OCI-LY7 (cell line): ENCODE measurements around the gene SNAI3. TPM values are rescaled to one million over a fixed set of nuclear protein-coding genes. Genes with fewer than 3 reads are reported as not detected.

Source experiments
- BruUV-seq: library from RNA; stranded (reverse); fragments of 400-500 nt; replicated peaks from 2 replicates; lab custom pipeline; 2021; lab: Mats Ljungman, UMichigan
- CTCF ChIA-PET: fragments of 300-600 bp; sonication (Branson Sonifier 250); formaldehyde crosslinking; loops from one replicate; lab custom pipeline; 2022; ENCODE audit warnings: antibody characterized with exemption; ENCODE audit not compliant: unreplicated experiment; lab: Charles Lee
- POLR2A ChIA-PET: fragments of 300-600 bp; sonication (Branson Sonifier 250); formaldehyde crosslinking; loops from one replicate; lab custom pipeline; 2022; ENCODE audit warnings: antibody characterized with exemption; lab: Charles Lee
- DNase-seq: peaks from one replicate; pipeline ENCODE4 v3.0.0-alpha.2; 2015; ENCODE audit warnings: low spot score
- H2AFZ ChIP-seq: fragments of 200-600 bp; sonication (generic), shearing (Covaris generic); 2 replicates; pipeline ENCODE4 v1.6.1; 2014; ENCODE audit warnings: mild to moderate bottlenecking, antibody characterized with exemption, low read length, moderate library complexity
- H3K27ac ChIP-seq: fragments of 200-600 bp; sonication (generic); 2 replicates; pipeline ENCODE4 v1.5.1; 2014; ENCODE audit warnings: mixed run types, low read depth, mild to moderate bottlenecking, moderate library complexity, low read length, inconsistent platforms; ENCODE audit not compliant: poor library complexity, severe bottlenecking
- H3K36me3 ChIP-seq: fragments of 200-600 bp; sonication (generic); 2 replicates; pipeline ENCODE4 v1.6.1; 2014; ENCODE audit warnings: mild to moderate bottlenecking, antibody characterized with exemption, low read length, moderate library complexity, mixed read lengths; ENCODE audit not compliant: insufficient read depth
- H3K4me1 ChIP-seq: fragments of 200-600 bp; sonication (generic); 2 replicates; pipeline ENCODE4 v1.5.1; 2014; ENCODE audit warnings: mild to moderate bottlenecking, low read length; ENCODE audit not compliant: insufficient read depth, poor library complexity, severe bottlenecking
- H3K4me2 ChIP-seq: fragments of 200-600 bp; sonication (generic); 2 replicates; pipeline ENCODE4 v1.6.1; 2014; ENCODE audit warnings: mild to moderate bottlenecking, low read length
- H3K4me3 ChIP-seq: fragments of 200-600 bp; sonication (generic); 2 replicates; pipeline ENCODE4 v1.5.1; 2014; ENCODE audit warnings: mild to moderate bottlenecking, low read depth, low read length; ENCODE audit not compliant: poor library complexity, severe bottlenecking
- H3K79me2 ChIP-seq: fragments of 200-600 bp; sonication (generic); 2 replicates; pipeline ENCODE4 v1.6.1; 2016; ENCODE audit warnings: low read depth, mild to moderate bottlenecking, low read length, moderate library complexity, mixed read lengths; ENCODE audit not compliant: insufficient read depth
- H3K9me2 ChIP-seq: fragments of 200-600 bp; sonication (generic); 2 replicates; pipeline ENCODE4 v1.6.1; 2016; ENCODE audit warnings: mild to moderate bottlenecking, low read length, mixed read lengths; ENCODE audit not compliant: insufficient read depth
- H3K9me3 ChIP-seq: fragments of 200-600 bp; sonication (generic); 2 replicates; pipeline ENCODE4 v1.6.1; 2014; ENCODE audit warnings: mild to moderate bottlenecking, mixed run types, low read length, mixed read lengths
- H4K20me1 ChIP-seq: fragments of 200-600 bp; sonication (generic); 2 replicates; pipeline ENCODE4 v1.6.1; 2014; ENCODE audit warnings: mild to moderate bottlenecking, antibody characterized with exemption, low read length, moderate library complexity, mixed read lengths; ENCODE audit not compliant: insufficient read depth
- EZH2phosphoT487 ChIP-seq: fragments of 200-600 bp; sonication (generic); IDR thresholded peaks from 2 replicates; pipeline ENCODE4 v1.6.1; 2018; ENCODE audit warnings: low read depth, borderline replicate concordance, mild to moderate bottlenecking, mixed run types, antibody characterized with exemption, low read length, moderate library complexity, mixed read lengths
- intact Hi-C: fragments of 100-400 bp; cut with micrococcal nuclease; formaldehyde crosslinking; loops from one replicate; pipeline ENCODE4 v1.10.0; 2022; ENCODE audit not compliant: unreplicated experiment
- total RNA-seq, 2 experiments: library from RNA; depleted of rRNA in 1 of 2; stranded (reverse); fragments of >200 nt in 1 of 2; shearing (Covaris generic) in 1 of 2; gene quantifications; 2 replicates each; pipeline ENCODE4 v1.2.3, GENCODE V29; 2014 to 2022
- TF ChIP-seq, protein P1 (sequence below): fragments of 200-600 bp; sonication (generic); conservative IDR thresholded peaks from 2 replicates; pipeline ENCODE4 v1.5.1; 2014; ENCODE audit warnings: mild to moderate bottlenecking, antibody characterized with exemption, low read length, moderate library complexity, mixed read lengths

The SNAI3 gene
- total RNA-seq, 2 experiments from 2014 or later, result 3.1 to 3.3 TPM

DNA sequence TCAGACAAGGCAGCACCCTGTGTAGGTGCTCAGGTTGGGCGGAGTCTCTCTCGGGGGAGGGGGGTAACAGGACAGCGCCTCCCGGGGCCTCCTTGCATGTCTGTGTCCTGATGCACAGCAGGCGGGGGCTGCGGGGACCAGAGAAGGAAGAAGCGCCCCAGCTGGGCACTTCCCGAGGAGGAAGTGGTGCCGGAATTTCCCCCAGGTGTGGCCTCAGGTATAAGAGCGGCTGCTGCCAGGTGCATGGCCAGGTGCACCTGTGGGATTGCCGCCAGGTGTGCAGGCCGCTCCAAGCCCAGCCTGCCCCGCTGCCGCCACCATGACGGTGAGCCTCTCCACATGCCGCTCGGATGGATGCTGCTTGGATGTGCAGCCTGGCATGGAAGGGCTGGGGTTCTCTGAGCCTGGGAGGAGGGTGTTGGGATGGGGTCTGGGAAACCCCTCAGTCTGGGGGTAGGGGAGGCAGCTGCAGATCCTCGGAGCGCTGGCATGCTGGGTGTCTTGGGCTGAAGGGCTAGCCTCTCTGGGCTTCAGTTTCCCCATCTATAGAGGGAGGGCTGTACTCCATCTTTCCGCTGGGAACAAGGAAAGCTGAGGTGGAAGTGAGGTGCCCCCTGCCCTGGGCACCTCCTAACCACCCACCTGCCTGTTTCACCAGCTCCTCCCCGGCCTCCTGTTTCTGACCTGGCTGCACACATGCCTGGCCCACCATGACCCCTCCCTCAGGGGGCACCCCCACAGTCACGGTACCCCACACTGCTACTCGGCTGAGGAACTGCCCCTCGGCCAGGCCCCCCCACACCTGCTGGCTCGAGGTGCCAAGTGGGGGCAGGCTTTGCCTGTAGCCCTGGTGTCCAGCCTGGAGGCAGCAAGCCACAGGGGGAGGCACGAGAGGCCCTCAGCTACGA, 47.7 kb downstream of the SNAI3 start, which contains the start of gene IL17C:
IL17C (plus strand) TSS at position 250 of the 908 bp plus-strand sequence; CDS start at position 320, 70 bp downstream.
- H4K20me1 ChIP-seq, result no peaks in the 10 kb centered on the region
- H3K4me1 ChIP-seq, result peaks cover 38% of the 10 kb centered on the region
- intact Hi-C loops, result loop anchor here (5.0 kb wide), 1 partner anchor 156 kb away; no protein-coding TSS in a partner anchor
- H2AFZ ChIP-seq, result no peak within 1 kb of the TSS
- peak within 1 kb of the TSS; percentile 4 for H3K27ac ChIP-seq
- H3K9me2 ChIP-seq, result no peaks in the 10 kb centered on the region
- H3K79me2 ChIP-seq, result no peaks in the 10 kb centered on the region
- peaks cover 19% of the 10 kb centered on the region for H3K36me3 ChIP-seq
- TF ChIP-seq, protein P1, sequence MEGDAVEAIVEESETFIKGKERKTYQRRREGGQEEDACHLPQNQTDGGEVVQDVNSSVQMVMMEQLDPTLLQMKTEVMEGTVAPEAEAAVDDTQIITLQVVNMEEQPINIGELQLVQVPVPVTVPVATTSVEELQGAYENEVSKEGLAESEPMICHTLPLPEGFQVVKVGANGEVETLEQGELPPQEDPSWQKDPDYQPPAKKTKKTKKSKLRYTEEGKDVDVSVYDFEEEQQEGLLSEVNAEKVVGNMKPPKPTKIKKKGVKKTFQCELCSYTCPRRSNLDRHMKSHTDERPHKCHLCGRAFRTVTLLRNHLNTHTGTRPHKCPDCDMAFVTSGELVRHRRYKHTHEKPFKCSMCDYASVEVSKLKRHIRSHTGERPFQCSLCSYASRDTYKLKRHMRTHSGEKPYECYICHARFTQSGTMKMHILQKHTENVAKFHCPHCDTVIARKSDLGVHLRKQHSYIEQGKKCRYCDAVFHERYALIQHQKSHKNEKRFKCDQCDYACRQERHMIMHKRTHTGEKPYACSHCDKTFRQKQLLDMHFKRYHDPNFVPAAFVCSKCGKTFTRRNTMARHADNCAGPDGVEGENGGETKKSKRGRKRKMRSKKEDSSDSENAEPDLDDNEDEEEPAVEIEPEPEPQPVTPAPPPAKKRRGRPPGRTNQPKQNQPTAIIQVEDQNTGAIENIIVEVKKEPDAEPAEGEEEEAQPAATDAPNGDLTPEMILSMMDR, result no peak
- no peak for TF ChIP-seq EZH2phosphoT487
- BruUV-seq, result no TSS peak
- ChIA-PET POLR2A (interaction anchor here (1.4 kb wide), 1 partner anchor 62 kb away, joined by 4 read pairs; no protein-coding TSS in a partner anchor), CTCF (no interaction called here)
- DNase-seq, result peak; percentile 69
- H3K4me3 ChIP-seq, result no peak within 1 kb of the TSS
- H3K4me2 ChIP-seq, result 0 out of 2 replicates have a peak within 1 kb of the TSS, but pooled peaks have one; percentile 8
- H3K9me3 ChIP-seq, result no peaks in the 10 kb centered on the region

DNA sequence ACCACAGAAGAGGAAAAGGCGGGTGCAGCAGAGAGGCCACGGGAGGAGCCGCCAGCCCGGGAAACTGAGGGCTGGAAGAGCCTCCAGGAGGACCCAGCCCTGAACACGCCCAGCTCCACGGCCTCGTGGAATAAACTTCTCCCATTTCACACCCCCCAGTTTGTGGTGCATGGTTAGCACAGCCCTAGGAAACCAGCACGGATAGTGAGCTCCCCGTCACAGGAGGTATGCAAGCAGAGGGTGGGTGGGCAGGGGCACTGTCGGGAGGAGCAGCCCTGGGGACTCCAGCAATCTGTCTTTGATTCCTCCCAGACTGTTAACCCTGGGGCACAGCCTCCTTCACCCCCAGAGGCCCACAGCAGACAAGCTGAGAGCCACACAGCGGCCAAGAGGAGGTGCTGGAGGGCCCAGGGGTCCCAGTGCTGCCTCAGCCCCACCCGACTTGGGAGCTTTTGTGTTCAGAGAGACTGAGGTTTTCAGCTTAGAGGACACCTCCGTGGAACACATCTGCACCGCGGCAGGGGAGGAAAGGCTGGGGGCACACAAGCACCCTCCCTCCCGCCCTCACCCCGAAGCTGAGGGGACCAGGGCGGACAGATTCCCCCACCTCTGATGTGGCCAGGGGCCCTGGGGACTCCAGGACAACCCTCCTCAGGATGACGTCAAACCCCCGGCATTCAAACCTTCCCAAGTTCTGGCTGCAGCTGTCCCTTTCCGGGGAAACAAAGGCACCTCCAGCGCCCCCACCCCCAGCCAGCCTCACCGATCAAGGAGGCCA, 49.6 kb downstream of the SNAI3 start:
- Histone ChIP-seq H3K9me3 (no peaks in the 10 kb centered on the region), H4K20me1 (no peaks in the 10 kb centered on the region), H3K36me3 (peaks cover 18% of the 10 kb centered on the region), H3K4me1 (peaks cover 43% of the 10 kb centered on the region), H3K27ac (no peak overlapping the region), H3K9me2 (no peaks in the 10 kb centered on the region), H3K4me3 (no peak overlapping the region), H3K79me2 (no peaks in the 10 kb centered on the region), H2AFZ (no peak overlapping the region), H3K4me2 (no peak overlapping the region)
- BruUV-seq, result no TSS peak
- intact Hi-C loops, result loop anchor here (5.0 kb wide), 1 partner anchor 154 kb away; no protein-coding TSS in a partner anchor
- ChIA-PET POLR2A (no interaction called here), CTCF (no interaction called here)
- TF ChIP-seq EZH2phosphoT487, result no peak
- TF ChIP-seq, protein P1, result no peak
- no peak for DNase-seq
